Lung (tissue), 12 donors: Measurements from ENCODE around the gene CACFD1. TPM values are rescaled to one million over a fixed set of nuclear protein-coding genes. Genes with fewer than 3 reads are reported as not detected.

Experiments used
- ATAC-seq: fragments of 200-7000 bp; cut with Tn5 transposase; one replicate; pipeline ENCODE4 v1.9.1; 2020; ENCODE audit warnings: moderate number of reproducible peaks; ENCODE audit not compliant: insufficient read depth, low FRiP score
- DNase-seq, 3 donors: peaks; one replicate each; pipeline ENCODE4 v3.0.0-alpha.2; 2013 to 2017
- H3K27ac ChIP-seq, 2 donors: one replicate each; pipeline ENCODE4 v1.5.1; 2013; ENCODE audit warnings: mild to moderate bottlenecking in 2 of 2, moderate library complexity in 2 of 2, control low read depth in 1 of 2, inconsistent platforms in 1 of 2, low read depth in 1 of 2, low read length in 1 of 2
- H3K27me3 ChIP-seq, 3 donors: one replicate each; pipeline ENCODE4 v1.5.1; 2013; ENCODE audit warnings: low read length in 2 of 3; ENCODE audit not compliant: control insufficient read depth in 3 of 3, insufficient read depth in 3 of 3
- H3K36me3 ChIP-seq, 4 donors: one replicate each; pipeline ENCODE4 v1.5.1; 2013; ENCODE audit warnings: low read length in 4 of 4, mild to moderate bottlenecking in 1 of 4, moderate library complexity in 1 of 4; ENCODE audit not compliant: control insufficient read depth in 4 of 4, insufficient read depth in 4 of 4
- H3K4me1 ChIP-seq, 5 donors: one replicate each; pipeline ENCODE4 v1.5.1; 2013; ENCODE audit warnings: low read length in 5 of 5, mild to moderate bottlenecking in 2 of 5, moderate library complexity in 1 of 5; ENCODE audit not compliant: control insufficient read depth in 5 of 5, insufficient read depth in 5 of 5
- H3K4me3 ChIP-seq: one replicate; pipeline ENCODE4 v1.5.1; 2013; ENCODE audit warnings: mild to moderate bottlenecking, control low read depth, moderate library complexity
- H3K9ac ChIP-seq, 2 donors: one replicate each; pipeline ENCODE4 v1.5.1; 2013; ENCODE audit warnings: low read length in 2 of 2, control low read depth in 1 of 2; ENCODE audit not compliant: insufficient read depth in 1 of 2
- H3K9me3 ChIP-seq, 4 donors: one replicate each; pipeline ENCODE4 v1.5.1; 2013; ENCODE audit warnings: low read length in 3 of 4, mild to moderate bottlenecking in 1 of 4, moderate library complexity in 1 of 4; ENCODE audit not compliant: control insufficient read depth in 4 of 4, insufficient read depth in 3 of 4
- CTCF ChIP-seq: IDR thresholded peaks from 2 replicates; pipeline ENCODE4 v1.5.1; 2012; ENCODE audit warnings: mild to moderate bottlenecking; ENCODE audit errors: control extremely low read depth, extremely low read depth
- WGBS, 2 donors: extraction: QIAGEN DNeasy Blood & Tissue Kit; methylation state at CpG; one replicate each; pipeline ENCODE4 v1.1.7; 2013; 5-methylcytosine and 5-hydroxymethylcytosine counted together
- polyA plus RNA-seq, 2 donors: library from polyadenylated mRNA; stranded (reverse); fragments of 200-250 nt; gene quantifications; one replicate each; pipeline ENCODE4 v1.2.1, GENCODE V29; 2013
- total RNA-seq, 2 donors: library from RNA; depleted of rRNA in 1 of 2; stranded (reverse); fragments of >200 nt in 1 of 2; gene quantifications; one replicate each; pipeline ENCODE4 v1.2.1, GENCODE V29; 2014 to 2021
- donor health status: control.
- donor health status: control.
- donor health status: Bipolar disorder and iron deficiency.
- donor health status: healthy.
- donor health status: DM: yes; HTN: yes; CAD: no.

Gene CACFD1
- total and polyA plus RNA-seq, 4 donors: 18.7 to 46.1 (median 32.1) TPM

GRCh38 chr9:133423216-133423615 lies 36.6 kb upstream of the CACFD1 start:
- H3K4me1 ChIP-seq: peaks cover 0 to 8% (median 0%) of the 10 kb centered on the region in 5 donors
- no peak overlapping the region for H3K9ac ChIP-seq
- ATAC-seq: no peak
- peaks cover 0 to 3% (median 0%) of the 10 kb centered on the region in 4 donors for H3K9me3 ChIP-seq
- no peak overlapping the region for H3K27ac ChIP-seq
- WGBS, 2 donors: 53 to 73% methylated on average over 3 of the region's 3 CpGs
- H3K36me3 ChIP-seq: no peaks in the 10 kb centered on the region
- no peak overlapping the region for H3K4me3 ChIP-seq
- no peak for TF ChIP-seq CTCF
- peaks cover 0 to 3% (median 0%) of the 10 kb centered on the region in 3 donors for H3K27me3 ChIP-seq
- DNase-seq: no peak

GRCh38 chr9:133424187-133424586 lies 35.6 kb upstream of the CACFD1 start:
- Histone ChIP-seq H3K27me3 (peaks cover 0 to 3% (median under 1%) of the 10 kb centered on the region in 3 donors), H3K9me3 (peaks cover 0 to 3% (median 0%) of the 10 kb centered on the region in 4 donors), H3K4me3 (no peak overlapping the region), H3K36me3 (no peaks in the 10 kb centered on the region), H3K4me1 (peaks cover 0 to 8% (median 0%) of the 10 kb centered on the region in 5 donors), H3K9ac (no peak overlapping the region), H3K27ac (no peak overlapping the region)
- 95 to 97% methylated on average over 12 of the region's 12 CpGs for WGBS, 2 donors
- ATAC-seq: no peak
- no peak for DNase-seq
- TF ChIP-seq CTCF: no peak

- H3K4me1 ChIP-seq: peaks cover 0 to 9% (median 0%) of the 10 kb centered on the region in 5 donors
- 90 to 95% methylated on average over 22 of the region's 22 CpGs for WGBS, 2 donors
- H3K9me3 ChIP-seq: peaks cover 0 to 3% (median 0%) of the 10 kb centered on the region in 4 donors
- no peak for DNase-seq
- no peak for ATAC-seq
- no peak overlapping the region for H3K27ac ChIP-seq
- H3K27me3 ChIP-seq: peaks cover 0 to 3% (median 3%) of the 10 kb centered on the region in 3 donors
- no peak overlapping the region for H3K4me3 ChIP-seq
- no peaks in the 10 kb centered on the region for H3K36me3 ChIP-seq
- no peak overlapping the region for H3K9ac ChIP-seq
- no peak for TF ChIP-seq CTCF
Measured at GRCh38 chr9:133425049-133425632, 34.6 kb upstream of the CACFD1 start.
